Fibroblast of the conjunctiva (primary cell): Measurements from ENCODE around the gene KCNF1.

ENCODE experiments used
- DNase-seq: peaks from one replicate; pipeline ENCODE4 v3.0.0-alpha.2; 2010; ENCODE audit warnings: low read depth

KCNF1 gene

DNA sequence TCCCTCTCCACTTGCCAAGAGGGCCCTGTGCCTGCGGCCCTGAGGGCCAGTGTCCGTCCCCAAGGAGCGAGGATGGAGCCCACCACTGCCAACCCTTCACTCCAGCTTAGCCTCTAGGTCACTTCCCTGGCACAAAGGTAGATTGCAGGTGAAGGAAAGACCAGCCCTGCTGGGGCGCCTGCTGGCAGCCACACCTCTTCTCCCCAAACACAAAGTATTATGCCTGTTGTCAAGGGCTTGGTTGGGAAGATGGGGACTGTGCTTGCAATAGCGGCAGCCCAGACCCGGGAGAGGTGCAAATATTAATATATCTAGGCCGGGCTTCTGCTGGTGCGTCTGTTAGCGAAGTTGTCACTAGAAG, 7.7 kb downstream of the KCNF1 start:
- no peak for DNase-seq

DNA sequence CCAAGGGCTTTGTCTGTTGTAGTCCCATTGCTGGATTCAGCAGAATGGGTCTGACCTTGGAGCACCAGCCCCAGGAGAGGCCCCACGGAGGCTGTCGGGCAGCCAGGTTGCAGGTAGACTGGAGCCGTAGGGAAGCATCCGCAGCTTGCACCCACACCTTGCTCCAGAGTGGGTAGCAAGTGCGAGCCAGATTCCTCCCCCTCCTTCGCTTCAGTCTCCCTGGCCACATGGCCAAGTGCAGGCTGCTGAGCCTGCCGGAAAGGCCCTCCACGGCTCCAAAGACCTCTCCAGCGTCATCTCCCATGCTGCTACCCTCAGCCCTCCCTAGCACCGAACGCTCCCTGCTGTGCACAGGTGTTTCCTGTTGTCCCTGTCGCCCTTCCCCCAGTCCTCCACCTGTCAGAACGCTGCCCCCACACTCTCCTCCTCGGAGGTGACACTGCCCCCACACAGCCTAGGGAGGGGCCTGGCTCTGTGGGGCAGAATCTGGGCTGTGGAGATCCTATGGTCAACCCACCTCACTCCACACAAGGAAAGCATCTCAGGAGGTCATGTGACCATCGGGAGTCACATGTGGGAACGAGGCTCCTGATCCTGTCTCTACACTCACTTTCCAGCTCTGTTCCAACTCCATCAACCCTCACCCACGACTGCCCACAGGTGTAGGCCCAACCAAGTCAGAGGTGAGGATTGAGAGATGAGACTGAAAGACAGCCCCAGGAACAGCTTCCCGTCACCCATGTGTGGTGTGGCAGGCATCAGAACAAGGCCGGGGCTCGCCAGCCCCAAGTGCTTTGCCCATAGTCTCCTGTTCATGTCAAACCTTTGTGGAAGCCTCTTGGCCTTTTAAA, 8.3 kb downstream of the KCNF1 start:
- DNase-seq: no peak

DNA sequence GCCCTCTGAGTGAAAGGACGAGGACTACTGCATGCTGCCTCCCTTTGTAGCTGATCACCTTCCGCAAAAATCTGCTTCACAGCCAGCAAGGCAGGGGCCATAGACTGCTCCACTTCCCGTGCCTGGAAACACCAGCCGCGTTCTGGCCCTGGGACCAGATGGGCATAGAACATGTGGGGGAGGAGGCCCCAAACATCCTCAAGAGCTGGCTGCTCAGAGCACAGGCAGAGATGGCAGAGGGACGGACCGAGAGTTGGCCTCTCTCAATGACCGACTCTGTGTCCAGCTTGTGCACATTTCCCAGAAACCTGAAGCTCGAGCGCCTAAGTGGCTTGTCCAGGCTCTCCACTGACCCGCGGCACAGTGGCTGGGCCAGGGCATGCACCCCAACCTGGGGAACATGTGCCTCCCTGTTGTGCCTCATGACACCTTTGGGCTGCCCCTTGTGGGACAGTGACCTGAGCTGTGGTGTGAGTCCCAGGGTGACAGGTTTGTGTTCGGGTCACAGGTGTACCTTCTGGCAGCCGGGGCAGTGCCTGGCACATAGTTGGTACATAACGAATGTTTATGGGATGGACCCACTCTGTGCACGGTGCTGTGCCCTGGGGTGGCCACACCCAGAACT, 9.1 kb downstream of the KCNF1 start:
- no peak for DNase-seq

DNA sequence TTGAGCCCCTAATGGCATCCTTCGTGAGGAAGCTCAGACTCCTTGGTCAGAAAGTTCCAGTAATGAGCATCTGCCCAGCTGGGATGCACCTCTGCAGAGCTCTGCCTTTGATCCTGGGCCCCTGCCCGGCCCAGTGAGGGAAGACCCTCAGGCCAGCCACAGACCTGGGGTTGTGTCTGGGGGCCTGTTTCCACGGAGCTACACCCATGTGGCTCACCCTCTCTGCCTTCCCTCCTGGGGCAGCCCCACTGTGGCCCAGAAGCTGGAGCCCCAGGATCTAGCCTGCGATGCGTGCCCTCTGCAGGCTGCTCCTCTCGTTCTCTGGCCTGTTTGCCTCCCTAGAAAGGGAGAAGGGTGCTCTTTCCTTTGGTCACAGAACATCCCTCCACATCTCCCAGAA, 9.8 kb downstream of the KCNF1 start:
- DNase-seq: no peak

DNA sequence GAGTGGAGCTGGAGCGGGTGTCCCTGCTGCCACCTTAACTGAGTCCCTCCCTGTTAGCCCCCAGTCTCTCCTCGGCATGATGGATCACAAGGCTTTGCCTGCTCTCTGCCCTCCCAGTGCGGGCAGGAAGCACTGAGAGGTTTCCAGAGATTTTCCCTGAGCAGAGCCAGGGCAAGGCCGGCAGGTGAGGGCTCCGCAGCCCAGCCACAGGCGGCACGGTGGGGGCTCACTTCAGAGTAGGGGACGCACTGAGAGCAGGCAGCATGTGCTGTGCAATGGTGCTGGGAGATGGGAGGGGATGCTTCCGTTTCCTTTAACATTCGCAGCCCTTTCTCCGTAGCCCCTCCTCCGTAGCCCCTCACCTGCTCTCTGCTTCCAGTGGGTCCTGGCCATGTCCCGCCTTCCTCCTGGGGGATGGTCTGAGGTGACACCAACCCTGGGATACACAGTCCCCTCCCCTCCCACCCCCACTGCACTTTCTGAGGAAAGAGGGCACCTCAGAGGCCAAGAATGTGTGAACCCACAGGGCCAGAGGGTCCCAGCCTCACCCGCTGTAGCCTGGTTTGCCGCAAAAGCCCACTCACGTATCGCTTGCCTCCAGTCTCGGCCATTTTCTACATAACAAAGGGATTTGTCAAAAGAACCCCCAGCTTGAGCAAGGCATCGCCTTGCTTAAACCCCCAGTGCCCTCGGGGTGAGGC, 10.7 kb downstream of the KCNF1 start:
- no peak for DNase-seq

DNA sequence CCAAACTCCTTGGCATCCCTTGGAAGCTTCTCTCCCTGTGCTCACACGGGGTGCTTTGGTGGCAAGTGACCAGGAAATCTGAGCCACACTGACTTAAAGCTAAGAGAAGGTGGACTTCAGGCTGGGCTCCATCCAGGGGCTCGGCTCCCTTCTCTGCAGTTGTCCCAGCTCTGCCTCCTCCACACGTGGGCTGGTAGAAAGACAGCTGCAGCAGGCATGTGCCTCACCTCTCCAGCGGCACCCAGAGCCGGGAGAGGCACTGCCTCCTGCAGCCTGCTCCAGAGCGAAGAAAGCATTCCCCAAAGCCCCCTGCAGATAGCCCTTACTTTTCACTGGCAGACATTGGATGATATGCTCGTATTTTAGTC, 11.3 kb downstream of the KCNF1 start:
- DNase-seq: no peak

DNA sequence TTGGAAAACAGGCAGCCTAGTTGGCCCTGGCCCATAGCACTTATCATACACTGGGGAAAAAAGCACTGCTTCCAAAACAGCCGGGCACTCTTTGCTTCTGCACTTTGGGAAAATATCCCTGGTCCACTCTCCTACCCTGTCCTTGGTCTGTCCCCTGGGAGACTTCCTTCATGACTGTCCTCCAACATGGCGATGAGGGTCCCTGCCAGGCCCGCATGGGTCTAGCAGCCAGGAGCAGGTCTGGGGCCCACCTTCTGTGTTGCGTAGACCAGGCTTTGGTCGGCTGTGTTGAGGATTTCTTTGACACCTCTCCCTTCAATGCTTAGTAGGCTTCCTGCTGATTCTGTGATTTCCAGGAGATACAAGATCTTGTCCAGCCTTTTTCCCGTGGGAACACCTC, 12.2 kb downstream of the KCNF1 start:
- DNase-seq: no peak

DNA sequence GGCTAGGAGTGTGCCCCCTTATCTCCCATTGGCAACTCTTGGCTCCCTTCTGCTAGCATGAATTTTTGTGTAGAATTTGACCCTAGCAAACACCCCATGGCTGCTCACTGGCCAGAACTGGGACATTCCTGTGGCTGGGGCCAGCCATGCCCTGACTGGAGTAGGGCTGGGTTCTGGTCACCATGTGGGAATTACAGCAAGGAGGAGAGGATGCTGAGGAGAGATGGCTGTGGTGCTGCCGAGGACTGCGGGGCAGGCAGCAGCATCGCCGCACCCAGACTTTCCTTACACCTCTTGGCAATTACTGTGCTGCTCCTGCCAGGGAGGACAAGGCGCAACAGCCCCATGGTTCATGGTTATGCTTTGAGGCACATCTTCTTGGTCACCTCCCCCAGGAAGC, 12.7 kb downstream of the KCNF1 start:
- DNase-seq: no peak

DNA sequence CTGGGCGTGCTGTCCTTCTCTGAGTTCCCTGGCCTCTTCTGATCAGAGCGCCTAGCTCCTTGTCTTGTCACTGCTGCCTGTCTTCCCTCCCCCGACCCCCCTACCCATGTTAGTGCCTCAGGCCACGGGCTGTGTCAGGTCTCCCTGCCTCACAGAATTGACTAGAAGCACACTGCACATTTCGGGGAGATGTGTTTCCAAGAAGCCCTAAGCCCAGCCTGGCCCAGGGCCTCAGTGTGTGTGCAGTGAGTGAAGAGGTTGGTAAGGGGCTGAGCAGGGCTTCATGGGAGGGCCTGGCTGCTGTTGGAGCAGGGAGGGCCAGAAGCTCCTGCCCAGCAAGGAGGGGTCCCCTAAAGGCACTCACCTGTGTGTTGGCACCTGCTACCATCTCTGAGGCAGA, 13.1 kb downstream of the KCNF1 start:
- no peak for DNase-seq

DNA sequence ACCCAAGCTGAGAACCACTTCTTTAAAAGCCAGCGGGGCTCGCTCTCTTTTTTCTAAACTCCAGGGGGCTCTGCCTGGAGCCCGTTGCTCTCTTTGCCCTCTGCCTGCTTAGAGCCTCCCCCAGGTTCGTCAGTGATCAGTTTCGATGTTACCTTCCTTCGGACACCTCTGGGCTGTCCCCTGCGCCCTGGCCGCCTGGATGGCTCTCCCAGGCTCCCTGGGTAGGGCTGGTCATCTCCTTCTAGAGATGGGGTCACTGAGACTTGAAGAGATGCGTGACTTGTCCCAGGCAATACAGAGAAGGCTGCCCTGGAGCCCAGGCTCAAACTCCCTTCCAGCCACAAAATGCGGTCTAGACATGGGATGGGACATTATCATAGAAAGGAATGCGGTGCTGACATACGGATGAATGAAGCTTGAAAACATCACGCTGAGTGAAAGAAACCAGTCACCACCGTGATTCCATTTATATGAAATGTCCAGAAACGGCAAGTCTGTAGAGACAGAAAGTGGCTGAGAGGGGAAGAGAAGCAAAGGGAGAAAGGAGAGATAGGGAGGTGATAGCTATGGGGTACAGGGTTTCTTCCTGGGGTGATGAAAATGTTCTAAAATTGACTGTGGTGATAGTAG, 14.6 kb downstream of the KCNF1 start:
- DNase-seq: no peak

DNA sequence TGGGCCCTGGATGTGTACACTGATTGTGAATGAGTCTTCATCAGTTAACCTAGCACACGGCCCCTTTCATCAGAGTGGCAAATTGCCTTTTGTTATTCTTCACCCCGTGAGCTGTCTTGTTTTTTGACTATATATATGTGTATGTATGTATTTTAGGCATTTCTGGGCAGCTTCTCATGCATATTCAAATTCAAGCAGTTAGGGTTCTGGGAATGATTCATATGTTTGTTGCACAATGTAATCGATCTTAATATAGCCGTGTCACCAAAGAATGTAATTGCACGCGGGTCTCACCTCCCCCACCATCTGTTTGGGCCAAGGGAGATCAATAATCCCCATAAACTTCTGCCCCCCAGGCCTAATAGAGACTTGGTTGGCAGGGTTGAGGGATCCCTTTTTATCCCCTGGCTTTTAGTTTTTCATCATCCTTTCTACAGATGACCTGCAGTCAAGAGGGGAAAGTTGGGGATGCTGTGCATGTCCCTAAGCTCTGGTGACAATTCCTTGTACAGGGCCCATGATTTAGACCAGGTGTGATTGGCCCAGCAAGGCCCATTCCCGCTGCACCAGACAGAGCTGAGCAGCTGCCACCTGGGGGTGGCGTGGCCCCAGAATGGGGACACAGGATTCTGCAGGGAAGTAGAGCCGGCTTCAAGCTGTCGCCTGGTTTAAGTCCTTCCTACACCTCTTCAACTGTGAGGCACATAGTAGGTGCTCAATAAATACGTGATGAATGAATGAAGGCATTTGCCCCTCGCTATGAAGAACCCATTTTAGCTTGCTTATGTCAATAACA, 19.2 kb downstream of the KCNF1 start:
- no peak for DNase-seq

DNA sequence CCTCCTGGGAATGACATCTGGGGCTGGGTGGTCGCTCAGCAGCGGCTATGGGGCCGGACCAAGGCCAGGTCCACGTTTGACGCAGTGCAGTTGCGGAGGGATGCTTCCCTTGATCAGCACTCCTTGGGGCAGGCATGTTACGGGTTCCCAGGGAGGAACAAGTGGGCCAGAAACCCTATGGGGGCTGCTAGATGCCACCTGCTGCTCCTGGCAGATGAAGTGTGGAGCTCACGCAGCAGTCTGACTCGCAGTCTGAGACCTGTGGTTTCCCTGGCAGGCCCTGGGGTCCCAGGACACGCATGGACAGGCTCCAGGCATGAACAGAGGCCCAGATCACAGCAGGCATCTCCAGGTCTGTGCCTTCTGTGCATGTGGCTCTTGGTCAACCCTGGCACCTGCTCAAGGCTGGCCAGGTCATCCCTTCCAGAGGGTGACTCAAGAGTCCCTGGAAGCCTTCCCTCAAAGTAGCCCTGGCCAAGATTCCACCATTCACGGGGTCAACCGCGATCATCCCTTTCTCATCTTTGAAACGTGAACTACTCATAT, 20.0 kb downstream of the KCNF1 start:
- peak; percentile 48 for DNase-seq

DNA sequence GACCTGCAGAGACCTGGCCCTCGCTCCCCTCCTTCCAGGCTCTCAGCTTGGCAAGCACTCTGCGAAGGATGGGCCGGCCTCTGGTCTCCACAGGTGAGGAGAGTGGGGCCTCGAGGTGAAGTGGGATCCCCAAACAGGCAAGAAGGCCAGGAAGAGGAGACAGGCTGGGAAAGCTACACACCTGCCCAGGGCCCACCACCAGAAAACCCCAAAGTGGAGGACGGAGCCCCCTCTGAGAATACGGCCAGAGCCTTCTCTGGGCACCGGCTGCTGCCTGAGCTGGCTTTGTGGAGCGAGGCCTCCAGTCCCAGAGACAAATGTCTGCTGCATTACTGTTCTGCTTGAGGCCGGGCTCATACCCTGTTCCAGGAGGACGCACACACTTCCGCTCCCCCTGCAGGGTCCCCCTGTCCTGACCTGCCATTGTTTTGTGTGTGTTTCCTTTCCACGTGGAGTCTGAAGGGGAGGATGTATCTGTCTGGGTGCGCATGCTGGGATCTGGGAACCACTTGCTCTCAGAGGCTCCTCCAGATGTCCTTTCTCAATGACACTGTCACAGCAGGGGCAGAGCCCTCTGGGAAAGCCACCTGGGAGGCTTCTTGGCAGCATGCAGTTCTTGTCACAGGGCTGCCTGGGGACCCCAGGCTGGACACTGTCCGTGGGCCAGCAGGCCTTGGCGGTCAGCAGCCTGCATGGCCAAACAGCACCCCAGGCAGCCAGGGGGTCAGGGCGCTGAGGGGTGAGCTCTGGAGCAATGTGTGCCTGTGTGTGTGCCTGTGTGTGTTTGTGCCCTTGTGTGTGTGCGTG, 20.8 kb downstream of the KCNF1 start:
- DNase-seq: no peak

DNA sequence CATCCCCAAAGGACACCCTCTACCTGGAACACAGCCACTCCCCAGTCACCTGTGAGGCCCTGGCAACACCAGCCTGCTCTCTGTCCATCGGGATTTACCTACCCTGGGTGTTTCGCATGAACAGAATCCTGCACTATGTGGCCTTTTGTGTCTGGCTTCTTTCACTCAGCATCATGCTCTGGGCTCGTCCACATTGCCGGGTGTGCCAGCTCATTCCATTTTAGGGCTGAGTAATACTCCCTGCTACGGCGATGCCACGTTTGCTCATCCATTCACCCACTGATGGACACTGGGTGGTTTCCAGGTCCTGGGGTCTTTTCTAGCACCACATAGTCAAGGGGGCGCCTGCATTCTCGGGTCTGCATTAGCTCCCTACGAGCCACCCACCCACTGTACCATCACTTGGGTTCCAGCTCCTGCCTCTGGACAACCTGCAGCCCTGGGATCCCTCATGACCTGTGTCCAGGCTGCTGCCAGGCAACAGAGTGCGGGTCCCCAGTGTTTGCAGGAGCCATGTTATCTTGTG, 22.0 kb downstream of the KCNF1 start:
- DNase-seq: no peak

DNA sequence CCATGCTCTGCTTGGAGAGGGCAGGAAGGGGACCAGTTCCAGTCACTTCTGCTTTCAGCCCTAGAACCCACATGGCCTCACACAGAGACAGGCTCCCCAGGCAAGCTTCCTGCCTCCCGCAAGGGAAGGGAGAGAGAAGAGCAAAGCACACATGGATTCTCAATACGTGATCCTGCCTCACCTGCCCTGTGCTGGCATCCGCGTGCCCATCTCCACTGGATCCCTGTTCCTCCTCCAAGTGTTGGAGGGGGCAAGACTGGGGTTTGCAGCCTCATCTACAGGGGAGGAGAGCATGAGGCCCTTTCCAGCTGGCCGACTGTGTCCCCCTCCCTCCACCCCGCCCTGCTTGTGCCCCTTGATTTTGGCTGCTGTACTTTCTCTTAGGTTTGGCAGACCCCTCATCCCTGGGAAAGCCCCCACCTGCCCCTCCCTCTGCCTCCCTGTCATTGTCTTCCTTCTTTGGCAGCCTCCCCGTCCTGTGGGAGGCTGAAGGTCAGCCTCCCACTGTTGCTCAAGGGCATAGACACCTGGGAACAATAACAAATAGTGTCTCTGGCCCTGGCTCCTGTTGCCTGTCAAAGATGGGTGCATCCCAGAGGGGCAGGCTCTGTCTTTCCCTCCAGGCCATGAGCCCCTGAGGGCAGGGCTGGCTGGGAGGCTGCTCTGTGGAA, 22.7 kb downstream of the KCNF1 start:
- DNase-seq: no peak

DNA sequence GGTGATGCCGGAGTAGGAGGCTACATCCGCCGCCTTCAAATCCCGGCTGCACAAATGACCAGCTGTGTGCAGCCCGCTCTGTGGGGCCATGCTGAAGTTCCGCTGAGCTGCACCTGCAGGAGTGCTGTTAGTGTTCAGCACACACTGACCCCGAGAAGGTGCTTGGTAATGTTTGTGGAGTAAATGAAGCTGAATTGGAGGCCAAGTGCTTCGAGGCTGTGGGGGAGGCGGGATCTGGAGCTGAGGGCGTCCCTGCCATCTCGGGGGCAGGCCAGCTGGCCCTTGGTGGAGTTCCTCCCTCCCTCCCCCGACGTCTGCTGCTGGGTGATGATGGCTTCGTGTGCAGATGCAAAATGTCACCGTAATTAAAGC, 23.2 kb downstream of the KCNF1 start:
- no peak for DNase-seq

DNA sequence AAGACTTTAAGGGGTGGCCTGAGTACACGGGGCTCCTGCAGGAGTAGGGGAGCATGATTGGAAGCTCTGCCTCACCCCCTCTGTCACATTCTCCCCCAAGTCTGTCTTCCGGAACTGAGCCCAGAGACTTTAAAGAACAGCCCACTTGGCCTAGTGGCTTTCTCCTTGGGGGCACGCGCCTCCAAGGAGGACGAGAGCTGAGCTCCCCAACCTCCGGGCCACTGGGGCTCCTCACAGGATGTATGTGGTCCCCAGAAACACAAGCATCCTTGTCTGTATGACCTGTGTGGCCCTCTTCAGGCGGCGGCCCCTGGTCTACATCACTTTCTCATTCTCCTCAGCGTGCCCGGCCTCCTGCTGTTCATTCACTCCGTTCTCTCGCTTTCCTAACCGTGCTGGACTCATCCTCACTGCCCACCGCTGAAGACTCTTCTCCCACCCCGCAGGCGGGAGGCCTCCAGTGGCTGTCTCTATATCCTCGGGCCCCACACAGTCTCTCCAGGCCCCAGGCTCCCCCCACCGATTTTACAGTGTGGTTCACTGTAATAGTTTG, 23.7 kb downstream of the KCNF1 start:
- DNase-seq: no peak

DNA sequence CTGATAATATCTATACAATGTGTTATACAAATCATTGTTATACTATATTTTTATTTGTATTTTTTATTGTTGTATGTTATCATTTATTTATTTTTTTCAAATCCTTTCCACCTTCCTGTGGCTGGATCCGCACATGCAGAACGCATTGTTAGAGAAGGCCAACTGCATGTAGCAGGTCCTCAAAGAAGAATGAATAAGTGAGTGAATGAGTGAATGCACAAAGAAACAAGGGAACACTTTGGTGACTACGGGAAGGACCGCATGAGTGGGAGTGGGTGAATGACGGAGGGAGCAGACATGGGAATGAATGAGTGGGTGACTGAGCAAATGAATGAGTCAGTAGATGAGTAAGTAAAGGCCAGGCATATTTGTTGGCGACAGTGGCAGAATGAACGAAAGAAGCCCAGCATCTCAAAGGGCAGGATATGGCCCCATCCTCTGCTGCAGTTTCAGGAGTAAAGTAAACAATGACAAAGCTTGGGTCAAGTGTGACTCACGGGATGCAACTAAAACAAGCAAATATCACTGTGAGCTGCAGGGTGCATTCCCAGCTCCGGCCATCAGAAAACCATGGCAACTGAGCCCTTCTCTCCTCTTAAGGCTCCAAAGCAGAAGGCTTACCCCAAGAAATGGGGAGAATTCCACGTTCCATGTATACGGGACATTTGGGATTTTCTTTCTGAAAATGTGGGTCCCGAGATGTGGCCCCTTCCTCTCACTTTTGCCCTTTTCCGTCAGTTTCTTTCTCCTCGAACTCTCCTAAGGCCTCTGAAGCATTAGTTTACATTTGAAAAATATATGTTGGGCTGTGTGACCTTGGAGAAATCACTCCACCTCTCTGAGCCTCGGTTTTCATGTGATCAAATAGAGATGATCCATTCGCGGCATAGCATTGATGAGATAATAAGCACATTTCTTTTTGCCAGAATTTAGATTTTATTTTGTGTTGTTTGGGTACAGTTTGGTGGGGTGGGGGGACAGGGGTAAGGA, 24.5 kb downstream of the KCNF1 start:
- DNase-seq: peak; percentile 83

DNA sequence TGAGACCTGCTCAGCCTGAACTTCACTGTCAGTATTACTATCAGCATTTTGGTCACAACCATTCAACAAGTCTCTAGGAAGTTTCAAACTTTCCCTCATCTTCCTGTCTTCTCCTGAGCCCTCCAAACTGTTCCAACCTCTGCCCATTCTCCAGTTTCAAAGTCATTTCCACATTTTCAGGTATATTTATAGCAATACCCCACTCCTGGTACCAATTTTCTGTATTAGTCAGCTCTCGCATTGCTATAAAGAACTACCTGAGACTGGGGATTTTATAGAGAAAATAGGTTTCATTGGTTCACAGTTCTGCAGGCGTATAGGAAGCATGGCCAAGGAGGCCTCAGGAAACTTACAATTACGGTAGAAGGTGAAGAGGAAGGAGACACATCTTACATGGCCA, 27.3 kb downstream of the KCNF1 start:
- DNase-seq: no peak
